B cell (primary cell): ENCODE data around the gene TMBIM1. TPM values are rescaled to one million over a fixed set of nuclear protein-coding genes. Genes with fewer than 3 reads are reported as not detected.

ENCODE experiments used
- ATAC-seq: fragments of 200-7000 bp; cut with Tn5 transposase; one replicate; pipeline ENCODE4 v1.10.0; 2021; ENCODE audit warnings: low read depth, mild to moderate bottlenecking, moderate number of reproducible peaks, moderate library complexity
- CTCF ChIA-PET: fragments of 350-600 bp; sonication (Branson Sonifier 250); formaldehyde crosslinking; loops from one replicate; lab custom pipeline; 2021; ENCODE audit warnings: antibody characterized with exemption, inconsistent platforms; lab: Charles Lee
- POLR2A ChIA-PET: fragments of 350-600 bp; sonication (Branson Sonifier 250); formaldehyde crosslinking; loops from one replicate; lab custom pipeline; 2021; ENCODE audit warnings: antibody characterized with exemption; lab: Charles Lee
- DNase-seq: peaks from one replicate; pipeline ENCODE4 v3.0.0; 2013
- H2AFZ ChIP-seq: 2 replicates; pipeline ENCODE4 v1.6.1; 2012; ENCODE audit warnings: mild to moderate bottlenecking, low read depth, low read length; ENCODE audit not compliant: insufficient read depth, poor library complexity, severe bottlenecking
- H3K27ac ChIP-seq, 2 donors: 1 replicate in 1 of 2; 2 replicates in 1 of 2; pipeline ENCODE4 v1.5.1; 2012 to 2013; ENCODE audit warnings: low read length in 2 of 2, mild to moderate bottlenecking in 2 of 2, moderate library complexity in 1 of 2
- H3K27me3 ChIP-seq, 4 experiments: fragments of 200-600 bp in 1 of 4; sonication (generic) in 1 of 4; replicated peaks in 1 of 4; 1 replicate in 2 of 4; 2 replicates in 2 of 4; pipeline versions ENCODE4 v1.6.1 to v1.7.0; 2013 to 2016; ENCODE audit warnings: low read length in 3 of 4, mild to moderate bottlenecking in 2 of 4, mixed read lengths in 1 of 4, moderate library complexity in 1 of 4; ENCODE audit not compliant: insufficient read depth in 4 of 4, control insufficient read depth in 3 of 4; ENCODE audit errors: control extremely low read depth in 1 of 4
- H3K36me3 ChIP-seq, 2 experiments: replicated peaks in 1 of 2; 1 replicate in 1 of 2; 2 replicates in 1 of 2; pipeline versions ENCODE4 v1.6.1 to v1.7.1; 2013; ENCODE audit warnings: low read length in 1 of 2; ENCODE audit not compliant: insufficient read depth in 2 of 2, control insufficient read depth in 1 of 2; ENCODE audit errors: control extremely low read depth in 1 of 2, extremely low read depth in 1 of 2
- H3K4me1 ChIP-seq, 2 donors: fragments of 200-600 bp in 1 of 2; sonication (generic) in 1 of 2; 1 replicate in 1 of 2; 2 replicates in 1 of 2; pipeline versions ENCODE4 v1.5.1 to v1.6.1; 2013 to 2017; ENCODE audit warnings: low read length in 2 of 2; ENCODE audit not compliant: control insufficient read depth in 2 of 2, insufficient read depth in 2 of 2
- H3K4me2 ChIP-seq: replicated peaks from 2 replicates; pipeline ENCODE3; 2012; ENCODE audit warnings: mild to moderate bottlenecking, low read depth, low read length; ENCODE audit not compliant: poor library complexity, severe bottlenecking
- H3K4me3 ChIP-seq, 5 experiments: fragments of 200-600 bp in 1 of 5; sonication (generic) in 1 of 5; 1 replicate in 3 of 5; 2 replicates in 2 of 5; pipeline versions ENCODE4 v1.5.1 to v1.7.0; 2011 to 2016; ENCODE audit warnings: low read length in 4 of 5, mild to moderate bottlenecking in 4 of 5, low read depth in 2 of 5, control low read depth in 1 of 5, moderate library complexity in 1 of 5; ENCODE audit not compliant: insufficient read depth in 1 of 5; ENCODE audit errors: control extremely low read depth in 1 of 5, extremely low read depth in 1 of 5
- H3K79me2 ChIP-seq: fragments of 200-600 bp; sonication (generic); one replicate; pipeline ENCODE4 v1.6.0; 2016; ENCODE audit warnings: low read length; ENCODE audit not compliant: control insufficient read depth, insufficient read depth
- H3K9ac ChIP-seq: fragments of 200-600 bp; sonication (generic); 2 replicates; pipeline ENCODE4 v1.6.1; 2017; ENCODE audit warnings: mild to moderate bottlenecking, low read length, moderate library complexity
- H3K9me3 ChIP-seq, 3 donors: one replicate each; pipeline versions ENCODE4 v1.6.1 to v1.7.1; 2013; ENCODE audit warnings: low read length in 2 of 3; ENCODE audit not compliant: control insufficient read depth in 2 of 3, insufficient read depth in 1 of 3; ENCODE audit errors: control extremely low read depth in 1 of 3
- H4K20me1 ChIP-seq: 2 replicates; pipeline ENCODE4 v1.6.0; 2012; ENCODE audit warnings: mild to moderate bottlenecking, low read length; ENCODE audit not compliant: insufficient read depth, control insufficient read depth, poor library complexity, severe bottlenecking
- H3K27ac Mint-ChIP-seq: one replicate; pipeline ENCODE4 v1.8.0; 2021; ENCODE audit warnings: mixed read lengths
- H3K27me3 Mint-ChIP-seq: one replicate; pipeline ENCODE4 v1.8.0; 2021; ENCODE audit warnings: mixed read lengths
- H3K4me1 Mint-ChIP-seq: one replicate; pipeline ENCODE4 v1.8.0; 2021; ENCODE audit warnings: mixed read lengths
- H3K4me3 Mint-ChIP-seq: one replicate; pipeline ENCODE4 v1.8.0; 2021; ENCODE audit warnings: mixed read lengths
- H3K9me3 Mint-ChIP-seq: one replicate; pipeline ENCODE4 v1.8.0; 2022; ENCODE audit warnings: mixed read lengths; ENCODE audit not compliant: insufficient read depth
- WGBS: methylation state at CpG from one replicate; pipeline ENCODE4 v1.1.5; 2013; ENCODE audit warnings: missing lambda C conversion rate; ENCODE audit not compliant: insufficient coverage; 5-methylcytosine and 5-hydroxymethylcytosine counted together
- intact Hi-C: fragments of 100-400 bp; cut with micrococcal nuclease; formaldehyde crosslinking; loops from one replicate; pipeline ENCODE4 v1.10.0; 2022
- polyA plus RNA-seq: library from polyadenylated mRNA; depleted of rRNA; stranded (reverse); fragments of >200 nt; gene quantifications from 2 replicates; pipeline ENCODE4 v1.2.3, GENCODE V29; 2012
- total RNA-seq, 2 donors: library from RNA; stranded (reverse); fragments of 120-200 nt in 1 of 2; gene quantifications; 1 replicate in 1 of 2; 2 replicates in 1 of 2; pipeline versions ENCODE4 v1.2.3 to v1.2.4, GENCODE V29; 2013 to 2022
- TF ChIP-seq, protein P1 (sequence below): fragments of 200-600 bp; IDR thresholded peaks from one replicate; pipeline ENCODE4 v1.8.0; 2022; ENCODE audit warnings: antibody characterized with exemption, mild to moderate bottlenecking

Gene TMBIM1
- total and polyA plus RNA-seq, 2 donors (not counting 1 experiment from before 2014, with no cell fraction given): 68.7 to 137 TPM

- Histone ChIP-seq H3K79me2 (no peaks in the 10 kb centered on the region), H3K36me3 (no peaks in the 10 kb centered on the region), H4K20me1 (no peaks in the 10 kb centered on the region), H3K9ac (peak overlapping the region; percentile 65), H3K27me3 (peaks cover 0 to 11% (median 5%) of the 10 kb centered on the region in 4 experiments), H3K4me1 (peaks cover 34 to 40% of the 10 kb centered on the region in 2 donors), H3K4me3 (peak overlapping the region in 4 of 5 experiments; percentile 31 to 63 (median 58)), H2AFZ (peak overlapping the region; percentile 78), H3K9me3 (no peaks in the 10 kb centered on the region), H3K4me2 (peak overlapping the region; percentile 96), H3K27ac (no peak overlapping the region)
- peak; percentile 28 for DNase-seq
- Mint-ChIP-seq H3K9me3 (no peaks in the 10 kb centered on the region), H3K4me3 (peak overlapping the region; percentile 85), H3K4me1 (peaks cover 41% of the 10 kb centered on the region), H3K27ac (peak overlapping the region; percentile 50), H3K27me3 (no peaks in the 10 kb centered on the region)
- intact Hi-C loops: loop anchor here (1.0 to 2.0 kb wide), 5 partner anchors 31 to 106 kb away; partner anchors contain the start of genes ARPC2, CATIP and TMBIM1
- ChIA-PET POLR2A (interaction anchor here (0.8 kb wide), 1 partner anchor 49 kb away, joined by 3 read pairs; no protein-coding TSS in a partner anchor), CTCF (interaction anchor here (2.0 kb wide), 1 partner anchor 10 kb away, joined by 4 read pairs; no protein-coding TSS in a partner anchor)
- TF ChIP-seq, protein P1, sequence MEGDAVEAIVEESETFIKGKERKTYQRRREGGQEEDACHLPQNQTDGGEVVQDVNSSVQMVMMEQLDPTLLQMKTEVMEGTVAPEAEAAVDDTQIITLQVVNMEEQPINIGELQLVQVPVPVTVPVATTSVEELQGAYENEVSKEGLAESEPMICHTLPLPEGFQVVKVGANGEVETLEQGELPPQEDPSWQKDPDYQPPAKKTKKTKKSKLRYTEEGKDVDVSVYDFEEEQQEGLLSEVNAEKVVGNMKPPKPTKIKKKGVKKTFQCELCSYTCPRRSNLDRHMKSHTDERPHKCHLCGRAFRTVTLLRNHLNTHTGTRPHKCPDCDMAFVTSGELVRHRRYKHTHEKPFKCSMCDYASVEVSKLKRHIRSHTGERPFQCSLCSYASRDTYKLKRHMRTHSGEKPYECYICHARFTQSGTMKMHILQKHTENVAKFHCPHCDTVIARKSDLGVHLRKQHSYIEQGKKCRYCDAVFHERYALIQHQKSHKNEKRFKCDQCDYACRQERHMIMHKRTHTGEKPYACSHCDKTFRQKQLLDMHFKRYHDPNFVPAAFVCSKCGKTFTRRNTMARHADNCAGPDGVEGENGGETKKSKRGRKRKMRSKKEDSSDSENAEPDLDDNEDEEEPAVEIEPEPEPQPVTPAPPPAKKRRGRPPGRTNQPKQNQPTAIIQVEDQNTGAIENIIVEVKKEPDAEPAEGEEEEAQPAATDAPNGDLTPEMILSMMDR: no peak
- WGBS: 6% methylated on average over 18 of the region's 24 CpGs
- no peak for ATAC-seq
Measured at GRCh38 chr2:218323526-218324472, 31.5 kb upstream of the TMBIM1 start.
